GM23248 (cell line): ENCODE measurements around the gene ATP5F1E.

Source experiments
- EZH2 ChIP-seq: fragments of 200-600 bp; sonication (generic); IDR thresholded peaks from 2 replicates; pipeline ENCODE4 v1.6.1; 2018; ENCODE audit warnings: antibody characterized with exemption, mild to moderate bottlenecking; ENCODE audit not compliant: insufficient read depth, poor library complexity, severe bottlenecking
- EZH2phosphoT487 ChIP-seq: fragments of 200-600 bp; sonication (generic); IDR thresholded peaks from 2 replicates; pipeline ENCODE4 v1.6.1; 2018; ENCODE audit warnings: antibody characterized with exemption, moderate library complexity, mild to moderate bottlenecking, low read depth; ENCODE audit not compliant: insufficient read depth

DNA sequence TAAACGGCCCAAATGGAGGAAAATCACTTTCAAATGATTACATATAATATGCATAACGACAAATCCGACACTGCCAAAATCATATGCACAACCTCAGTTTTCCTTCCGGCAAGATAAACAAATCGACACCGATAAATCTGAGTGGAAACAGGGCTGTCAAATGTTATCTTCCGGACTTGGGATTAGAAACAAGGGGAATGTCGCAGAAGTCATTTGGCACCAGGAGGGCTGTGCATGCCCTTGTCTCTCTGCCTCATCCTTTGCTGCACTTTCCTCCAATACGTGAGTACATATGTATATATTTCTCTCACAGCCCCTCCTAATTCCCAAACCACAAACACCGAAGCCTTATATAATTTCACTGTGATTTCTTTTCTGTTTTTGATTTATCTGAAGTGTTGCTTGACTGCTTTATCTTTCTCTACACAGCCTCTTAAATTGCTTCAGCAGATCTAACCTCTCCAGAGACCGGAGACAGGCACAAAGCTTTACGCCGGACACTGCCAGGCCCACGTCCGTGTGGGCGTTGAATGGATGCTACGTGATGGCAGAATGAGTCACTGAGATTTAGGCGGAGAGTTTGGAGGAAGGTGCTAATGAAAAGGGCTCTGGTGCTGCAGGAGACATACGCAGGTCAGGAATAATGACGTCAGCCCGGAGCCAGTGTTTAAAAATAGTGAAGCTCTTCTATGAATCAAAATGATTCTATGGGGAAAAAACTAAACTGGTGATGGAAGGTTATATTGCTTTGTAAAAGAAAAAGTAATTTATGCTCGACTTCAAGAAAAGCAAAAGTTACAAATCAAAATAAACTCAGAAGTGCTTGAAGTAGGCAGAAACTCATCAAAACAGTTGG lies 31.5 kb upstream of the ATP5F1E start:
- TF ChIP-seq EZH2, result no peak
- no peak for TF ChIP-seq EZH2phosphoT487
